ENCODE data around the gene POLR3K. TPM values are rescaled to one million over a fixed set of nuclear protein-coding genes. Genes with fewer than 3 reads are reported as not detected.

The POLR3K gene
- total RNA-seq, result 1 to 10 TPM; 2.0 to 2.8 (median 2.7) TPM

GRCh38 chr16:53346-54236, at the start of gene POLR3K, which contains the start of gene SNRNP25:
Gene POLR3K, minus strand, starts transcription at chr16:53608. Its CDS starts 22 bp downstream, at chr16:53586.
Gene SNRNP25, plus strand, starts transcription at chr16:53828. Its CDS starts 189 bp downstream, at chr16:54017.
- DNase-seq (ENCODE audit: low spot score in 2 of 2), result peak; percentile 99 to 100
- Histone ChIP-seq H3K36me3 (peaks cover 39% of the 10 kb centered on the region), H3K27me3 (no peaks in the 10 kb centered on the region), H3K4me3 (peak within 1 kb of the TSS; percentile 87), H3K4me1 (peaks cover 19% of the 10 kb centered on the region), H3K9me3 (no peaks in the 10 kb centered on the region), H3K27ac (peak within 1 kb of the TSS; percentile 77)
- peak in 2 of 3 donors; percentile 18 to 27 for TF ChIP-seq POLR2AphosphoS5 (IDR thresholded peaks at IDR 0.05)
- TF ChIP-seq EP300 (IDR thresholded peaks at IDR 0.05), result no peak
- WGBS, result 2% methylated on average over 30 of the region's 91 CpGs

DNA sequence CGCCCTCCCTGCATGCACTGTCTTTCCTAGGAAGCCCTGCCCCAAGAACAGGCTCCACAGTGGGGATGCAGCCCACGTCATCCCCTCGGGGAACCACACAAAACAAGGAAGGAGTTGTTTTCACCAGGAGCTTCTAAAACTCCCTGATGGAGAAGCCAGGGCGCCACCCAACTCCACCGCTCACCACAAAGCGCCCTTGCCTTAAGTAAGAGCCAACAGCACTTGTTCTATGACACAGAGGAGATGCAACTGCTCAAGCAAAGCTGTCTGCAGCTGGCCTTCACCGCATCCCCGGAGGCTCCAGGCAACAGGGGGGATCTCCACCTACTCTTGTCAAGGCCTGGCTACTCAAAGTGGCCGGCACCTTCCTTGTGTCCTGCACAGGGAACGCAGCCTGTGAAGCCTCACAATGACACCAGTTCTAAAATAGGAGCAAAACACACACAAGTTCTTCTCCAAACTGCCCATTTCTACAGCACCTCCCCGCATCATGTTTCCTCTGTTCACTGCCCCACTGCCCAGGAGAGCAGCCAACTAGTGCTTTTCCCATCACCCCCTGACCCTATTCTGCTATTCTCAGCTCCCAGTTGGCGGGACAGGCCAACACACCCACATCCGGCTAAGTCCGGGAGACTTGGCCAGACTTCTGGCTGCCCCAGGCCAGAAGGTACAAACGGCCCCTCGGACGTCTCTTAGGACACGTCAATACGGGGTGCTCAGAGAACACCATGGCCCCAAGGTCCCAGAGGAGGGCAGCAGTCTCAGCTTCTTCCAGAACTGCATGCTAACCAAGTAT, 48.9 kb upstream of the POLR3K start:
- Histone ChIP-seq H3K27me3 (no peaks in the 10 kb centered on the region), H3K27ac (peak overlapping the region; percentile 59), H3K4me3 (no peak overlapping the region), H3K9me3 (no peaks in the 10 kb centered on the region), H3K36me3 (peaks cover 23% of the 10 kb centered on the region), H3K4me1 (peaks cover 25% of the 10 kb centered on the region)
- TF ChIP-seq POLR2A (IDR thresholded peaks at IDR 0.05) (no peak), POLR2AphosphoS5 (IDR thresholded peaks at IDR 0.05) (no peak), CTCF (IDR thresholded peaks at IDR 0.05) (no peak), EP300 (IDR thresholded peaks at IDR 0.05) (no peak)
- 59% methylated on average over 19 of the region's 19 CpGs for WGBS
- peak in 1 of 2 donors; percentile 80 for DNase-seq (ENCODE audit: low spot score in 2 of 2)

GRCh38 chr16:101586-101985, 48.2 kb upstream of the POLR3K start:
- no peak for DNase-seq (ENCODE audit: low spot score in 2 of 2)
- no peaks in the 10 kb centered on the region for H3K27me3 ChIP-seq
- WGBS, result 76% methylated on average over 6 of the region's 6 CpGs
- peaks cover 23% of the 10 kb centered on the region for H3K36me3 ChIP-seq
- peak overlapping the region; percentile 59 for H3K27ac ChIP-seq
- H3K4me3 ChIP-seq, result no peak overlapping the region
- peaks cover 31% of the 10 kb centered on the region for H3K4me1 ChIP-seq
- no peaks in the 10 kb centered on the region for H3K9me3 ChIP-seq
- TF ChIP-seq POLR2AphosphoS5 (IDR thresholded peaks at IDR 0.05), result no peak
- no peak for TF ChIP-seq EP300 (IDR thresholded peaks at IDR 0.05)
- TF ChIP-seq CTCF (IDR thresholded peaks at IDR 0.05), result no peak
- TF ChIP-seq POLR2A (IDR thresholded peaks at IDR 0.05), result no peak

DNA sequence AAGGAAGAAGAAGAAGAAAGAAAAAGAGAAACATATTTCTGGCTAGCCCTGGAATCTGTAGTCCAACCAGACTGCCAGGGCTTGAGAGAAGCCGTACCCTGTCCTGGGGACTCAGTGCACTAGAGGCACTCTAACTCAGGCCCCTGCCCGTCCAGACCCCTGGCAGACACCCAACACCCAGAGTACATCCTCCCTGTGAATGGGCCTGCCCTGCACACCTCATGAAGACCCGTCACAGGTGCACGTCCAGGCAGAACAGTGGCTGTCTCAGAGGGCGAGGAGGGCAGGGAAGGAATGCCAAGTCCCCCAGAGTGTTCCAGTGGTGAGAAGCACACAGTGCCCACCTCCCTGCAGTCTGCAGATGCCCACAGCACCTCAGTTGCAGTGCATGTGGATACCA, 47.6 kb upstream of the POLR3K start:
- H3K4me1 ChIP-seq, result peaks cover 32% of the 10 kb centered on the region
- H3K9me3 ChIP-seq, result no peaks in the 10 kb centered on the region
- H3K4me3 ChIP-seq, result no peak overlapping the region
- 89% methylated on average over 5 of the region's 5 CpGs for WGBS
- DNase-seq (ENCODE audit: low spot score in 2 of 2), result no peak
- peak overlapping the region; percentile 59 for H3K27ac ChIP-seq
- TF ChIP-seq POLR2AphosphoS5 (IDR thresholded peaks at IDR 0.05), result no peak
- H3K27me3 ChIP-seq, result no peaks in the 10 kb centered on the region
- H3K36me3 ChIP-seq, result peaks cover 23% of the 10 kb centered on the region

- no peak for DNase-seq (ENCODE audit: low spot score in 2 of 2)
- Histone ChIP-seq H3K27ac (no peak overlapping the region), H3K27me3 (no peaks in the 10 kb centered on the region), H3K4me1 (peaks cover 31% of the 10 kb centered on the region), H3K9me3 (no peaks in the 10 kb centered on the region), H3K4me3 (no peak overlapping the region), H3K36me3 (peaks cover 20% of the 10 kb centered on the region)
- 90% methylated on average over 6 of the region's 8 CpGs for WGBS
- TF ChIP-seq POLR2A (IDR thresholded peaks at IDR 0.05) (no peak), POLR2AphosphoS5 (IDR thresholded peaks at IDR 0.05) (no peak), EP300 (IDR thresholded peaks at IDR 0.05) (no peak), CTCF (IDR thresholded peaks at IDR 0.05) (no peak)
Observed at GRCh38 chr16:97822-98221, 44.4 kb upstream of the POLR3K start.

Data from suprapubic skin (tissue), 4 donors.